GM12892 (cell line): ENCODE results near the gene C1orf105.

ENCODE experiments used
- POLR2A ChIP-seq: IDR thresholded peaks from 2 replicates; pipeline ENCODE4 v1.6.1; 2011; ENCODE audit warnings: low read depth, low read length, control low read depth
- POLR2AphosphoS5 ChIP-seq: IDR thresholded peaks from 2 replicates; pipeline ENCODE4 v1.6.1; 2011; ENCODE audit warnings: low read depth, low read length, control low read depth

DNA sequence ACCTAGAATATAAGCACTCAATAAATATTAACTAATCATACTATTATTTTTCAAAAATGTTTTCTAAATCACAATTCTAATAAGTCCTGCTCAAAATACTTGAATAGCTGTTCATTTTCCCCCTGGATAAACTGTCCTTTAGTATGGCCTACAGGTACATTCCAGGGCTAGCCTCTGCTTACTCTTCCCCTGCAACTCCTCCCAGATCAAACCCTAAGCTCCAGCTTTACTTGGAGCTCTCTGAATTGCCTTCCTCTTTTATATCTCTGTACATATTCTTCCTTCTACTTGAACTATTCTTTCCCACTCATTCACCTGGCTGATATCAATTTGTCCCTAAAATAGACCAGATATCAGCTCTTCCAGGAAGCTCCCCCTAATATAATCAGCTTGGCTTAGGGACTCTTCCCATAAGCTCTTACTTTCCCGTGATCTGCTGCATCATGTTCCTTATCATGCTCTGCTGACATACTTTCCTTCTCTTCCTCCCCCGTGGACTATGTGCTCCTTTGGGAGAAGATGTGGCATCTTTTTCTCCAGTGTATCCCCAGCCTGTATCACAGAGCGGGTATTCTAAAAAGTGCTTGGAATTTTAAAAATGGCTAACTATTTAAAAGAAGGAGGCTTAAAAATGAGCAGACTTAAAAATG lies 66.4 kb downstream of the C1orf105 start:
- TF ChIP-seq POLR2AphosphoS5, result no peak
- no peak for TF ChIP-seq POLR2A
